Left kidney (tissue), 2 donors: ENCODE data around the gene ELP2. TPM values are rescaled to one million over a fixed set of nuclear protein-coding genes. Genes with fewer than 3 reads are reported as not detected.
"Not testable (repeated sequence)": the region's sequence is repeated elsewhere in the genome, so short reads cannot be mapped to it uniquely, and the experiment has no call there.

ENCODE experiments used
- DNase-seq: peaks from one replicate; pipeline ENCODE4 v3.0.0-alpha.2; 2013
- polyA plus RNA-seq: library from polyadenylated mRNA; unstranded; fragments of 120-200 nt; gene quantifications from one replicate; pipeline ENCODE4 v1.2.1, GENCODE V29; 2013; ENCODE audit not compliant: insufficient read length

The ELP2 gene
- polyA plus RNA-seq, 1 donor: 150 TPM

GRCh38 chr18:36187826-36188721 is 58.4 kb downstream of the ELP2 start:
- DNase-seq: no peak

- DNase-seq: no peak
Observed at GRCh38 chr18:36188916-36189315, 59.2 kb downstream of the ELP2 start.

- DNase-seq: no peak
Observed at GRCh38 chr18:36189486-36189885, 59.8 kb downstream of the ELP2 start.

GRCh38 chr18:36191286-36191685 is 61.6 kb downstream of the ELP2 start:
- no peak for DNase-seq

GRCh38 chr18:36191711-36192110 is 62.0 kb downstream of the ELP2 start:
- no peak for DNase-seq

GRCh38 chr18:36194600-36195315 is 65.1 kb downstream of the ELP2 start:
- DNase-seq: no peak

GRCh38 chr18:36195427-36196122 is 65.9 kb downstream of the ELP2 start:
- no peak for DNase-seq

GRCh38 chr18:36196238-36196995 is 66.7 kb downstream of the ELP2 start:
- no peak for DNase-seq

GRCh38 chr18:36197511-36198166 is 67.9 kb downstream of the ELP2 start:
- no peak for DNase-seq

- no peak for DNase-seq
Observed at GRCh38 chr18:36199691-36200295, 70.1 kb downstream of the ELP2 start.

GRCh38 chr18:36200354-36200771 is 70.7 kb downstream of the ELP2 start:
- DNase-seq: no peak

GRCh38 chr18:36201765-36202164 is 72.1 kb downstream of the ELP2 start:
- no peak for DNase-seq

GRCh38 chr18:36203360-36203895 is 73.7 kb downstream of the ELP2 start:
- no peak for DNase-seq

- DNase-seq: no peak
Observed at GRCh38 chr18:36205166-36205565, 75.5 kb downstream of the ELP2 start.

GRCh38 chr18:36207303-36207702 is 77.6 kb downstream of the ELP2 start:
- no peak for DNase-seq

GRCh38 chr18:36207969-36208368 is 78.3 kb downstream of the ELP2 start:
- not testable (repeated sequence) for DNase-seq

- DNase-seq: no peak
Observed at GRCh38 chr18:36211612-36212065, 81.9 kb downstream of the ELP2 start.

GRCh38 chr18:36212301-36213171 is 82.8 kb downstream of the ELP2 start:
- DNase-seq: peak; percentile 7

- no peak for DNase-seq
Observed at GRCh38 chr18:36214811-36215210, 85.1 kb downstream of the ELP2 start.
